Endothelial cell of umbilical vein (primary cell): Measurements from ENCODE around the gene GPR82.

Source experiments
- EZH2 ChIP-seq: IDR thresholded peaks from 2 replicates; pipeline ENCODE4 v1.6.1; 2012; ENCODE audit warnings: borderline replicate concordance, low read depth, mild to moderate bottlenecking, moderate library complexity, low read length, inconsistent platforms; ENCODE audit not compliant: severe bottlenecking
- FOS ChIP-seq: IDR thresholded peaks from 2 replicates; pipeline ENCODE4 v1.6.1; 2011; ENCODE audit warnings: mild to moderate bottlenecking, low read length, moderate library complexity, borderline replicate concordance; ENCODE audit not compliant: insufficient read depth
- POLR2A ChIP-seq: IDR thresholded peaks from 2 replicates; pipeline ENCODE4 v1.6.1; 2012; ENCODE audit warnings: low read depth, mild to moderate bottlenecking, control low read depth, low read length
- POLR2AphosphoS5 ChIP-seq: IDR thresholded peaks from 2 replicates; pipeline ENCODE4 v1.6.1; 2012; ENCODE audit warnings: low read depth, mild to moderate bottlenecking, control low read depth, low read length, moderate library complexity; ENCODE audit not compliant: insufficient read depth
- TF ChIP-seq, protein P1 (sequence below), 2 donors: IDR thresholded peaks; 1 replicate in 1 of 2; 2 replicates in 1 of 2; pipeline ENCODE4 v1.5.1; 2011; ENCODE audit warnings: low read length in 2 of 2, mild to moderate bottlenecking in 2 of 2, moderate library complexity in 2 of 2, control low read depth in 1 of 2, inconsistent platforms in 1 of 2, low read depth in 1 of 2; ENCODE audit not compliant: insufficient read depth in 1 of 2; ENCODE audit errors: extremely low read depth in 1 of 2
- TF ChIP-seq, protein P2 (sequence below): IDR thresholded peaks from 2 replicates; pipeline ENCODE4 v1.6.1; 2011; ENCODE audit not compliant: insufficient read depth, insufficient read length

- TF ChIP-seq, protein P1, sequence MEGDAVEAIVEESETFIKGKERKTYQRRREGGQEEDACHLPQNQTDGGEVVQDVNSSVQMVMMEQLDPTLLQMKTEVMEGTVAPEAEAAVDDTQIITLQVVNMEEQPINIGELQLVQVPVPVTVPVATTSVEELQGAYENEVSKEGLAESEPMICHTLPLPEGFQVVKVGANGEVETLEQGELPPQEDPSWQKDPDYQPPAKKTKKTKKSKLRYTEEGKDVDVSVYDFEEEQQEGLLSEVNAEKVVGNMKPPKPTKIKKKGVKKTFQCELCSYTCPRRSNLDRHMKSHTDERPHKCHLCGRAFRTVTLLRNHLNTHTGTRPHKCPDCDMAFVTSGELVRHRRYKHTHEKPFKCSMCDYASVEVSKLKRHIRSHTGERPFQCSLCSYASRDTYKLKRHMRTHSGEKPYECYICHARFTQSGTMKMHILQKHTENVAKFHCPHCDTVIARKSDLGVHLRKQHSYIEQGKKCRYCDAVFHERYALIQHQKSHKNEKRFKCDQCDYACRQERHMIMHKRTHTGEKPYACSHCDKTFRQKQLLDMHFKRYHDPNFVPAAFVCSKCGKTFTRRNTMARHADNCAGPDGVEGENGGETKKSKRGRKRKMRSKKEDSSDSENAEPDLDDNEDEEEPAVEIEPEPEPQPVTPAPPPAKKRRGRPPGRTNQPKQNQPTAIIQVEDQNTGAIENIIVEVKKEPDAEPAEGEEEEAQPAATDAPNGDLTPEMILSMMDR (IDR thresholded peaks at IDR 0.05; ENCODE audit: extremely low read depth in 1 of 2, insufficient read depth in 1 of 2, low read depth in 1 of 2, low read length in 2 of 2): peak in 1 of 2 donors; percentile 23
- TF ChIP-seq FOS: no peak
- TF ChIP-seq EZH2: no peak
- no peak for TF ChIP-seq POLR2A
- TF ChIP-seq, protein P2, sequence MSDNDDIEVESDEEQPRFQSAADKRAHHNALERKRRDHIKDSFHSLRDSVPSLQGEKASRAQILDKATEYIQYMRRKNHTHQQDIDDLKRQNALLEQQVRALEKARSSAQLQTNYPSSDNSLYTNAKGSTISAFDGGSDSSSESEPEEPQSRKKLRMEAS: no peak
- TF ChIP-seq POLR2AphosphoS5: no peak
These were observed 10.5 kb downstream of the GPR82 start for GRCh38 chrX:41734530-41734929.
